ENCODE results near the gene PIEZO2.

The PIEZO2 gene

DNA sequence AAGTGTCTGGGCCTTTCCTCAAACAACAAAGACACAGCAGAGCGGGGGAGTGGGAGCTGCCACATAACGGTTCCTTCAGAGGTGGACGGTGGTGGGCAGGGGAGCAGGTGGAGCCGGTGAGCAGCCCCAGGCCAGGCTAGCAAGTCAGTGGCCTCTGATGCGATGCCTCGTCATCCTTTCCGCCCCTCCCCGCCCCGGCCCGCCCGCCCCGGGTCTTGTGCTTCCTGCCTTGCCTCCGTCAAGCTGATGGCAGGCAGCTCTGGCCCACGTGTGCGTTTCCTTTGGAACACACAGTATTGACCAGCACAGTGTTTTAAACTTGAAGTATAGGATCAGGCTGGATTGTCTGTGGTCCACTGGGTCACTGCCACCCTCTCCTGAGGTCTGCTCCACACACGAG, 38.9 kb downstream of the PIEZO2 start:
- no peak for DNase-seq

GRCh38 chr18:11108947-11109346, 40.4 kb downstream of the PIEZO2 start:
- no peak for DNase-seq

DNA sequence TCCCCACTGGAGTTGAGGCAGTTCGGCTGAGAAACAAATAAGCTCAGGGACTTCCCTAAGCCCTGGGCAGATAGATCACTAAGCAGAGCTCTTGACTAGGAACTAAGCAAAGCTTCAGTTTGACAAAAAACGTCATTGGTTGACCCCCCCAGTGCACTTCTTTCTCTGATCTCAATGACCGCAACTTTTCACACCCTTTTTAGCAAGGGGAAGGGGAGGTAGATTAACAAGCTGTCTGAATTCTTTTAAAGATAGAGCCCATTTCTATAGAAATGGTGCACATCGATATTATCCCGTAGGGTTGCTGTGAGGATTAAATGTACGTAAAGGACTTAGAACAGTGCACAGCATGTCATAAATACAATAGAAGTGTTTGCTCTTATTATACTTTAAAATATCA, 42.5 kb downstream of the PIEZO2 start:
- no peak for DNase-seq

- DNase-seq = no peak
Observed at GRCh38 chr18:11105463-11105862, 43.9 kb downstream of the PIEZO2 start.

- no peak for DNase-seq
Observed at GRCh38 chr18:11104307-11104706, 45.1 kb downstream of the PIEZO2 start.

GRCh38 chr18:11096839-11097750, 52.3 kb downstream of the PIEZO2 start:
- no peak for DNase-seq

DNA sequence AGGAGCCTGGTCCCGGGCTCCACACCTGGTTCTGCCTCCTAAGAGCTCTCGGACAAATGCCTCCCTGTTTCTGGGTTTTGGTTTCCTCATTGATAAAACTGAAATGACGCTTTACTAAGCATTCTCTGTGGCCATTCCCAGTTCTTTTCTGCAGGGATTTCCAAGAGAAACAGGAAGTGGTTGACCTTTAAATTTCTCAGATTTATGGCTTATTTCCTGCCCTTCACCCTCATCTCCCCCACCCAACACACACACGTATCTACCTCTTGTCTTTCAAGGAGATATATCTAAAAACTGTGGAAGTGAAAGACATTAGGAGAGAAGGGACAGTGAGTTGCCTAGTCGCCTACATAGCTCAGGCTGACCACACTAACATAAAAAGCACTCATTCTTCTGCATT, 53.0 kb downstream of the PIEZO2 start:
- no peak for DNase-seq

- no peak for DNase-seq
Observed at GRCh38 chr18:11095674-11096293, 53.6 kb downstream of the PIEZO2 start.

- no peak for DNase-seq
Observed at GRCh38 chr18:11095211-11095610, 54.2 kb downstream of the PIEZO2 start.

DNA sequence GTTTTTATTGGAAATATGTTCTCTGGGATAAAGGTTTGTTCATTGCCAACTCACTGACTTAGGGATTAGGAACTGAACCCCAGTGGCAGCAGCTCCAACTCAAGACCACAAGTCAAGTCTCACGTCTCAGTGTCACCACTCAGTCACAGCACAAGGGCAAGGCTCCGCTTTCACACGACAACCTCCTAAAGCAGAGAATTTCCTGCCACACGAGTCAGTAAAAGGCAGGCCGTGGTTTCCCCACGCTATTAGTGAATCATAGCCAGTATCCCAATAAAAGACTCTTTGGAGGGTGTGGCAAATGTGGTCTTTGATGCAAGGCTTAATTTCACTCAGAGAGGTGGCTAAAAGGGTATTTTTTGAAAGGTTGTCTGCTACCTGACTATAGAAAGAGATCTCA, 57.6 kb downstream of the PIEZO2 start:
- DNase-seq = no peak

DNA sequence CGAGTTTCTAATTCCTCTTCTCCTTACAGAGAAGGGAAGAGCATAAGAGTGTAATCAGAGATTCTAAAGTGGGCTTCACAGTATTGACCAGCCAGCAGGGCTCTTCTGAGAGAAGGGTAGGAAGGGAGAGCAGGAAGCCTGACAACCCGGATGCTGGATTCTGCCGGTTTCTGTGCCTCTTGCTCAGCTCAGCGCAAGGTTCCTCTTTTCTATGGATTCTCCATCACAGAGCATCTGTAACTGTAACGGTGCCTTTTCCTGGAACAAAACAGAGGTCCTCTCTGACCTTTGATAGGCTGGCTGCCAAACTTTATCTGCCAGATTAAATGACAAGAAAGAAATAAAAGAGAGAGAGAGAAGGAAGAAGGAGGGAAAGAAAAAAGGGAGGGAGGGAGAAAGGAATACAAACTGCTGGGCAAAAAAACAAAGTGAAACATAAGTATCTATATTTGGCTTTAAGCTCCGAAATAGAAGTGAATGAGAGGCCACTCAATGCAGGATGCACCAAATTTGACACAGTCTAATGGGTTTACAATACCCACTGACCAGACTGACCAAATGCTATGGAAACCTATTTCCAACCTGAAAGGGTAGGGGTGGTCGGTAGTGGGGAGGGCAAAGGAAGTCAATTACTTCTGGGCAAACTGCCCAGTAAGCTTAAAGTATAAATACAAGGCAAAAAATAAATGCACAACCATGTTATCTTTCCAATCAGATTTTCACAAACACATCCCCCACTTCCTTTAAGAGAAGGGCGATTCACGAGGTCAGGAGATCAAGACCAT, 59.2 kb downstream of the PIEZO2 start:
- no peak for DNase-seq

- no peak for DNase-seq
Observed at GRCh38 chr18:11081009-11081532, 68.3 kb downstream of the PIEZO2 start.

GRCh38 chr18:11078491-11078890, 70.9 kb downstream of the PIEZO2 start:
- no peak for DNase-seq

- DNase-seq = no peak
Observed at GRCh38 chr18:11077548-11078187, 71.7 kb downstream of the PIEZO2 start.

DNA sequence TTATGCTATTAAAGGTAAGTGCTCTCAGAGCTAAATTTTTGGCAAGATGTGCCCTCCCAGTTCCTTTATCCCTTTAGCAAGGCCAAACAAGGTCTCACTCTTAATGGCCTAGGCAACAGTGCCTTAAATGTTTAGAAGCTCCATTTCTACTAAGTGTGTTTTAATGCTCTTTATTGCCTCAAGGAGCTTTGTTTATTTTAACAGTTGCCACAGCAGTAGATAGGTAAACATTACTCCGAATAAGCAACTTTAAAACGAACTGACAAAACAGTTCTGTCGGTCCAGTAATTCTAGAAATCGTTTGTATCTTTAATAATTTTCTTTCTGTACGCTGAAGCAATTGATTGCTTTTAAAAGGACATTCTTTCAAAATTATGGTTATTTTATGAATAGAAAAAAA, 74.5 kb downstream of the PIEZO2 start:
- DNase-seq = no peak

GRCh38 chr18:11073971-11074370, 75.4 kb downstream of the PIEZO2 start:
- DNase-seq = no peak

GRCh38 chr18:11072632-11073031, 76.7 kb downstream of the PIEZO2 start:
- no peak for DNase-seq

- no peak for DNase-seq
Observed at GRCh38 chr18:11071300-11071699, 78.1 kb downstream of the PIEZO2 start.

- no peak for DNase-seq
Observed at GRCh38 chr18:11070593-11070992, 78.8 kb downstream of the PIEZO2 start.

GRCh38 chr18:11066038-11066437, 83.3 kb downstream of the PIEZO2 start:
- no peak for DNase-seq

DNA sequence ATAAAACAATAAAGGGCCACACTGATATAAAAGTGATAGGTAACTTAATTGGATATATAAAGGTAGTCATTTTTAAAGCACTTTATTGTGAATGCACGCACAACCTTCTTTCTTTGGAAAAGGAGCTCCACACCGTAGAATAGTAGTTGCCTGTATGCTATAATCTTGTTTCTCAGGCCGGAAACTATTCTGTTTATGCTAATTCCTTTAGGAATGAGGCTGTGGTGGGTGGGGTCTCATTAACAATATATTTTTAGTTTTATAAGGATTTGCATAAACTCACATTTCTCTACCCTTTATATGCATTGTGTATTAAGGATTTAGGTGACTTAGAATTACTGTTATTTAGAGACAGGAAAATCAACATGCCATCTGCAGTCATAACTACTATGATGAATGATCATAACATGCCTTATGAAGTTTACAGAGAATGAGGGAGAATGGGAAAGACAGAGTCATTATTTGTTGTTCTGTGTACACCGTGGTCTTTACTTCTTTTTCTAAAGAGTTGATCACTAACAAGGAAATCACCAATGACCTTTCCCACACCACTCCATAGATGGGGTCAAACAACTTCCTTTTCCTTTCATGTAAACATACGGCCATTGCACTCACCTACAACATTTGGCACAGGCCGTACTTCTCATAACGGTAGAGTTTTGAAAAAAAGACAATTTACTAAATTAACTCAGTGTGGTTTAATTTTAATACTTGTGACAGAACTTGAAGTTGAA, 84.5 kb downstream of the PIEZO2 start:
- DNase-seq = no peak

DNA sequence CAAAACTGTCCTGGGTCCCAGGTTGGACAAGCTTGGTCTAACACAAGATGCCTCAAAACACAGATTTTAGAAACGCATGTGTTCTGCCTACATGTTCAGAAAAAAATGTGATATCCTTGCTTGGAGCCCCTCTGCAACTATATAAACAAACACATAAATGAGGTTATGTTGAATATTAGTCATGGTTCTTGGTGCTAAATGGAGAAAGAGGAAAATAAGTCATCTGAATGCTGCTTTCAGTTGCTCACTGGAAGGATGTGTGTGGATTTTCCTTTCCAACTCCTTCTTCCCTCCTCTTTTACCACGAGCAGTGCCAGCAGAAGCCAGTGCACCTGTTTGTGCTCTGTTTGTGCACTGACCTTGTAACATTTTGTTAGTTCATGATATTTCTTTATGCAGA, 85.3 kb downstream of the PIEZO2 start:
- DNase-seq = no peak

All from activated CD4-positive, alpha-beta T cell treated with anti-CD3 and anti-CD28 coated beads for 1 hour (primary cell).